IPS DF 19.7 (cell line): ENCODE results near the gene UMAD1.

ENCODE experiments used
- DNase-seq: peaks from one replicate; pipeline ENCODE4 v3.0.0-alpha.2; 2013; ENCODE audit warnings: low read depth, low spot score

UMAD1 gene

DNA sequence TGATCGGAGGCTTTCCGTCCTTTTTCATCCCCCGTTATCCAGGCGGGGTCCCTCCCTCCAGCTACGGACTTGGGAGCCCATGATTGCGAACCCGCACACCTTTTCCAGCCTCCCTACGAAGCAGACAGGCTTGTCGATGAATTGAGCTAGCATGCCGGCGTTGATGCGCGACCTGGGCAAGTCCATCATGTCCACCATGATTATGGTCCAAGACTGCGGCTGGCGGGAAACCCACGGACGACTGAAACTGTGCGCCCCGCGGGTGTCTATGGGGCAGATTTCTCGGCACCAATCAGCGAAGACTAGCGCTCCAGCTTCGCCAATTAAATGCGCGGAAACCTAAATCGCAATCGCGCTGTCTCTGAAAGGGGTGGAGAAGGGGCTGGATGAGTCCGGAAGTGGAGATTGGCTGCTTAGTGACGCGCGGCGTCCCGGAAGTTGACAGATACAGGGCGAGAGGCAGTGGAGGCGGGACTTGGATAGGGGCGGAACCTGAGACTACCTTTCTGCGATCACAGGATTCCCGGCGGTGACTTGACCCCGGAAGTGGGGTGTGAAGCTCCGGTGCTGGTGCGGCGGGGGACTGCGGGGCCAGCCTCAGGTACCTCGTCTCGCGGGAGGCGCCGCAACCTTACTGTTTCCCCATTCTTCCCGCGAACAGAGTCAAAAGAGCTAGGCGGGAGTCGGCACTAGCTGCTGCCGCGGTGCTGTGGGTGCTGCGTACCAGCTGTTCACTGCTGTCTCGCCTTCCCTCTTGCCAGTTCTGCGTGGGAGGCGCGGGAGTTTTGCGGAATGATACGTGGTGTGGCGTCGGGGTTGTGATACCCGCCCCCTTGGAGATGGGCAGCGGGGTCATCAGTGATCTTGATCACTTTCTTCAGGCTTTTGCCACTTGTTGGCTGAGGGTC is at the start of gene UMAD1:
Gene UMAD1, plus strand, starts transcription at position 532 of the 908 bp plus-strand sequence. CDS start 32,620 bp downstream, outside the sequence.
- peak; percentile 98 for DNase-seq

GRCh38 chr7:7595451-7595850 is 45.1 kb upstream of the UMAD1 start:
- no peak for DNase-seq

- DNase-seq = no peak
Measured at GRCh38 chr7:7596176-7596575, 44.4 kb upstream of the UMAD1 start.

- DNase-seq = no peak
Measured at GRCh38 chr7:7607010-7607409, 33.5 kb upstream of the UMAD1 start.

GRCh38 chr7:7609330-7609729 is 31.2 kb upstream of the UMAD1 start:
- no peak for DNase-seq

- no peak for DNase-seq
Measured at GRCh38 chr7:7612519-7612918, 28.0 kb upstream of the UMAD1 start.

DNA sequence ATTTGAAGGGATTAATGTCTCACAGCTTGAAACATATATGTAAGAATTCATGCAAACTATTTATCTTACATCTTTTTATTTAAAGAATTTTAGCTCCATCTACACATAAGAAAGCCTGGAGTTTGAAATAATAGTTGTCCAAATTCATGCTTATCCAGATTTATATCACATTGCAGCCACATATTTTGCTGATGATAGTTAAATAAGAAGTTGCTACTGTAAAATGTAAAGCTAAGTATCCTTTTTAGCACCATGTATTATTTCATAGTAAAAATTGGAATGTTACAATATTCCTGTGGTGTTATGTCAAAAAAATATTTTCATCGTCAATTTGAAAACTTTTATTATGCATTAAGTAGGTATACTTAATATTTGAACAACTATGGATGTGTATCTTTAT is 27.3 kb upstream of the UMAD1 start:
- no peak for DNase-seq

DNA sequence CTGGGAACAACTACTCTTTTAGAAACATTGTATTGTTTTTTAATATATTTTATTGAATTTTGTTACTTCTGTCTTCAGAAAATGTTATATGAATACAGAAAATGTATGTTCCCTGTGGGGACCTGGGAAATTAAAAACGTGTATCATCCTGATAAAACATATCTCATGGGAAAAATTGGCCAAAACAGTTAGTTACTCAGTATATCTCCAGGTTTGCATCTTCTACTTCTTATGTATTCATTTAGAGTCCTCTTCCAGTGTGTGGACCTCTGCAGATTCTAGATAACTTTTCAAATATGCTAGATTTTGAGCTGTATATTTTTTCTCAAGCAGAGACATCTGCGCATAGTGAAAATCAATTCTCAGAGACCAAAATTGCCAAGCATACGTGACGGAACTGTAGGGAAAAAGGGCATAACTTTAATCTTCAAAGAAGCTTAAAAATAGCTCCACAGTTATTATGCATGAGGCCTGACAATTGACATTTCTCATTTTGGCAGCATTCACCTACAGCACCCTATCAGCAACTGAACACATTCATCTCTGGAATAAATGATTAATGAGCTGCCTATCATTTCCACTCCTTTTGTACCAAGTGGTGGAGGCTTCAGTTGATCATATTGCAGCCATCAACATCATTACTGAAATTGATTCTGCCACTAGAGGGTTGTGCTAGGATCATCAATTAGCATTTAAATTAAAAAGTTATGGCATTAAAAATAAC is 26.4 kb upstream of the UMAD1 start:
- no peak for DNase-seq

- DNase-seq = no peak
Measured at GRCh38 chr7:7617550-7617949, 23.0 kb upstream of the UMAD1 start.

GRCh38 chr7:7618410-7618809 is 22.1 kb upstream of the UMAD1 start:
- no peak for DNase-seq

DNA sequence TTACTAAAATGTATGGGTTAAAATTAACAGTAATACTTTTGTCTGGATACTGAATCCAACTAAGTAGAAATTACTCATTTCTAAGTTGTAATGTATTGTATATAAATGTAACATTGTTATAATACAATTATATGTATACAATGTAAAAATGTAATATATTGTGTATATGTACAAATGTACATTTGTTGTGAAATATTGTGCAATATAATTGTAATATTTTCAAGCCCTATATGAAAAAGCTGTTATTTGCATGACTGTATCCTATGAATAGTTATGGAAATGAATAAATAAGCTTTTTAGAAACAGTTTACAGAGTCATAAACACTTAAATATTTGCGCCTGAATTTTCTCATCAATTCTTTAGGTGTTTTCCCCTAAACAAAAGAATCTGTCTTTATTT is 20.3 kb upstream of the UMAD1 start:
- no peak for DNase-seq

DNA sequence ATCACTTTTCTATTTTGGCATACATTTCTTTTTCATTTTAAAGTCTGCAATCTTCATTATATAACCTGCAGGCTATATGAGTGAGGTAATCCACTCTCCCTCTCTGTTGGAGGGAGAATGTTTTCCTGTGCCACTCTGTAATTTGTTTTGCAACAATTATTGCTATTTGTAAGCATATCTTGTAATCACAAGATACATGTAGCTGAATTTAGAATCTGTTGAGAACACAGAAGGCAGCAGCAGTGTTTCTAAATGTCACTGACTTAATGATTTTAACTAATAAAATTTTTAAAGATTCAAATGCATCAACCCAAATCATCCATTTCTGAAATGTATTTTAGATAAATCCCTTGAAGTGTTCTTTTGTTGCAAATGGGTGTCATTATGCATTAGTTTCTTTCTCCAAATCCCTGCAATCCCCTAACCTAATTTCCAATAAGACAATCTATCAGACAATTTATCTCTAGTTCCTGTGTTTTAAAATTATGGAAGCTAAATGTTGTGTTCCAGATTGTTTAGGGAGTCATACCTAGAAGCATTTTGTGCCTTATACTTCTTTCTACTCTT is 19.8 kb upstream of the UMAD1 start:
- no peak for DNase-seq

- DNase-seq = no peak
Measured at GRCh38 chr7:7628476-7628875, 12.1 kb upstream of the UMAD1 start.

GRCh38 chr7:7630626-7631329 is 9.8 kb upstream of the UMAD1 start:
- no peak for DNase-seq

GRCh38 chr7:7639421-7639820 is 1.1 kb upstream of the UMAD1 start:
- DNase-seq = no peak

DNA sequence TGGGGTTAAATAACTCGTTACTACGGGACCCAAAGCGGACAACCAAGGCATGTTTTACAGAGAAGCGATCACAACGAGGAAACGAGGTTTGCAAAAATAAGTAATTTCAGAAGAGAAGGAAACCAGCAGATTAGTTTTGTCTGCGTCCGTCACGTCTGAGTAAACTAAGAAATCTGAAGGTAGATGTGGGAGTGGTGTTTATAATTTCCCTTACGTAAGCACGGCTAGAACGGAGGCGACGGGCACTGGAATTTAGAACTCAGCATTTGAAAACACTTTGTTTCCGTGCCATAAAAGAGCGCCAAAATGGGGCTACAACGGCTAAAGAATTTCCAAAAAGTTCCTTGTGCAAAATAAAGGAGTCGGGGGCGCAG is 718 bp upstream of the UMAD1 start:
- no peak for DNase-seq

DNA sequence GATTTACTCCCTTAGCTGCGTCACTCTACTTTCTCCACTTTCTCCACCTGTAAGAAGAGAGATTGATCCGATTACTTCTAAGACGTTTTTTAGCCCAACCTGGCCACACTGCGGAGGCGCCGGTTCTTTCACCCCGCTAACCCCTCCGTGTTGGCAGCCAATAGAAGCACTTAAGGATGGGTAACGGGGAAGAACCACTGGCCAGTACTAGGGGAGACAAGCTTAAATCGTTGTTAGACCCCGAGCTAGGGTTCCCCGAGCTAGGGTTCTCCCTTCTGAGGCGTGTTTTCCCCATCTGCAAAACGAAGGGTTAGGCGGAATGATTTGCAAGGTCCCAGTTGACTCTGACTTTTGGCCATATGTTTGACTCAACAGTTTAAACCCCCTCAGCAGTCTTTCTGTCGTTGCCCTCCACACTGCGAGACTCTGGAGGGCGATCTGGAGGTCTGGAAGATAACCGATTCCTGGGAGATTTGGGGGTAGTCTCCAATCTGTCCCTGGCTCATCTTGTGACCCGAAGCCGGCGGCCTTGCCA is 644 bp downstream of the UMAD1 start:
- DNase-seq = no peak

DNA sequence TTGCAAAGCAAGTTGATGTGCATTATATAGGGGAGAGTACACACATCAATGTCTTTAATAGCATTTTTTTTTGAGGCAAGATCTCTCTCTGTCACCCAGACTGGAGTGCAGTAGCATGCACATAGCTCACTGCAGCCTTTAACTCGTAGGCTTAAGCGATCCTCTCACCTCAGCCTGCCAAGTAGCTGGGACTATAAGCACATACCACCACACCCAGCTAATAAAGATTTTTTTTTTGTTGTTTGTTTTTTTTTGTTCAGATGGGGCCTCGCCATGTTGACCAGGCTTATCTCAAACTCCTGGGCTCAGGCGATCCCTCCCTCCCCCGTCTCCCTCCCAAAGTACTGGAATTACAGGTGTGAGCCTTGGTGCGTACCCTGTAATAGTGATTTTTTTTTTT is 1.5 kb downstream of the UMAD1 start:
- no peak for DNase-seq

GRCh38 chr7:7647495-7648036 is 7.0 kb downstream of the UMAD1 start:
- DNase-seq = no peak

GRCh38 chr7:7650682-7651206 is 10.2 kb downstream of the UMAD1 start:
- no peak for DNase-seq

DNA sequence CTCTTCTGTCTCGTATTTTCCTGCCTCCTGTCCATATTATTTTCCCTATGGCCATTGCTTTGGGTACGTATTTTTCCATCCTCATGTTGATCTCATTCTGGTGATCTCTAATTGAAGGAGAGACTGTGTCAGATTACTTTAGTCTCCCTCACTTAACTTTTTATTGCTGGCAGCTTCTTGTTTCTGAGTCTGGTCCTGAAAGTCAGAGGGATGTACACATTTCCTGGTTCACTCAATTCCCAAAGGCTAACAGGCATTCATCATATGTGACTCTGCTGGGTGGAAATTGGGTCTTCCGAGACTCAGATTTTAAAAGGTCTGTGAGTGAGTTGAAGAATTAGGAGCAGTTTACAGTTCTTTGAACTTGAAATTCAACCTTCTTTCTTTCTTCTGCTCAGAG is 10.9 kb downstream of the UMAD1 start:
- DNase-seq = no peak
